Fibroblast of lung (primary cell): ENCODE results near the gene CRACR2A. TPM values are rescaled to one million over a fixed set of nuclear protein-coding genes. Genes with fewer than 3 reads are reported as not detected.

Experiments
- DNase-seq, 2 donors: peaks; one replicate each; pipeline versions ENCODE4 v3.0.0 to v3.0.0-alpha.2; 2010; ENCODE audit warnings: low read depth in 2 of 2
- H2AFZ ChIP-seq: 2 replicates; pipeline ENCODE4 v1.5.1; 2012; ENCODE audit warnings: low read length, control low read depth, inconsistent platforms
- H3K27ac ChIP-seq: 2 replicates; pipeline ENCODE4 v1.5.1; 2011; ENCODE audit warnings: low read length, control low read depth; ENCODE audit not compliant: insufficient read depth
- H3K27me3 ChIP-seq: 2 replicates; pipeline ENCODE4 v1.5.1; 2011; ENCODE audit warnings: mild to moderate bottlenecking, low read length; ENCODE audit not compliant: control insufficient read depth, insufficient read depth
- H3K36me3 ChIP-seq: 2 replicates; pipeline ENCODE4 v1.5.1; 2011; ENCODE audit warnings: low read length; ENCODE audit not compliant: control insufficient read depth, insufficient read depth
- H3K4me1 ChIP-seq: 2 replicates; pipeline ENCODE4 v1.5.1; 2011; ENCODE audit warnings: low read length; ENCODE audit not compliant: control insufficient read depth, insufficient read depth; ENCODE audit errors: extremely low read depth
- H3K4me2 ChIP-seq: 2 replicates; pipeline ENCODE4 v1.5.1; 2011; ENCODE audit warnings: low read length, control low read depth; ENCODE audit not compliant: insufficient read depth; ENCODE audit errors: extremely low read depth
- H3K4me3 ChIP-seq, 4 experiments: fragments of 200-600 bp in 1 of 4; sonication (generic) in 1 of 4; replicated peaks in 1 of 4; 2 replicates each; pipeline ENCODE4 v1.5.1; 2011 to 2016; ENCODE audit warnings: low read length in 4 of 4, low read depth in 3 of 4, mild to moderate bottlenecking in 3 of 4, control low read depth in 2 of 4, inconsistent platforms in 1 of 4, mixed read lengths in 1 of 4; ENCODE audit not compliant: insufficient read depth in 1 of 4; ENCODE audit errors: control extremely low read depth in 1 of 4
- H3K79me2 ChIP-seq: 2 replicates; pipeline ENCODE4 v1.5.1; 2012; ENCODE audit warnings: mild to moderate bottlenecking, low read length, inconsistent platforms; ENCODE audit not compliant: control insufficient read depth, insufficient read depth
- H3K9ac ChIP-seq: 2 replicates; pipeline ENCODE4 v1.5.1; 2011; ENCODE audit warnings: mild to moderate bottlenecking, low read length, control low read depth; ENCODE audit not compliant: insufficient read depth
- H3K9me3 ChIP-seq: 2 replicates; pipeline ENCODE4 v1.5.1; 2012; ENCODE audit warnings: low read depth, low read length; ENCODE audit not compliant: control insufficient read depth, insufficient read depth
- H4K20me1 ChIP-seq: 2 replicates; pipeline ENCODE4 v1.5.1; 2011; ENCODE audit warnings: low read length; ENCODE audit not compliant: control insufficient read depth, insufficient read depth; ENCODE audit errors: extremely low read depth
- EZH2 ChIP-seq: IDR thresholded peaks from 2 replicates; pipeline ENCODE4 v1.5.1; 2012; ENCODE audit warnings: low read length, control low read depth, mild to moderate bottlenecking; ENCODE audit errors: missing control alignments
- polyA plus RNA-seq, 2 donors: library from polyadenylated mRNA; depleted of rRNA in 1 of 2; stranded (reverse) in 1 of 2; unstranded in 1 of 2; fragments of >200 nt; gene quantifications; 2 replicates each; pipeline ENCODE4 v1.2.1, GENCODE V29; 2011 to 2012; ENCODE audit warnings: missing spikeins in 1 of 2
- total RNA-seq: library from RNA; depleted of rRNA; stranded (reverse); fragments of >200 nt; gene quantifications from 2 replicates; pipeline ENCODE4 v1.2.1, GENCODE V29; 2014
- TF ChIP-seq, protein P1 (sequence below), 2 donors: IDR thresholded peaks in 1 of 2; conservative IDR thresholded peaks in 1 of 2; 1 replicate in 1 of 2; 2 replicates in 1 of 2; pipeline ENCODE4 v1.5.1; 2011 to 2012; ENCODE audit warnings: low read length in 2 of 2, control low read depth in 1 of 2, inconsistent platforms in 1 of 2, low read depth in 1 of 2, mild to moderate bottlenecking in 1 of 2

The CRACR2A gene
- total and polyA plus RNA-seq, 2 donors (not counting 1 experiment from before 2014, with no cell fraction given), result 5.8 to 5.9 TPM

DNA sequence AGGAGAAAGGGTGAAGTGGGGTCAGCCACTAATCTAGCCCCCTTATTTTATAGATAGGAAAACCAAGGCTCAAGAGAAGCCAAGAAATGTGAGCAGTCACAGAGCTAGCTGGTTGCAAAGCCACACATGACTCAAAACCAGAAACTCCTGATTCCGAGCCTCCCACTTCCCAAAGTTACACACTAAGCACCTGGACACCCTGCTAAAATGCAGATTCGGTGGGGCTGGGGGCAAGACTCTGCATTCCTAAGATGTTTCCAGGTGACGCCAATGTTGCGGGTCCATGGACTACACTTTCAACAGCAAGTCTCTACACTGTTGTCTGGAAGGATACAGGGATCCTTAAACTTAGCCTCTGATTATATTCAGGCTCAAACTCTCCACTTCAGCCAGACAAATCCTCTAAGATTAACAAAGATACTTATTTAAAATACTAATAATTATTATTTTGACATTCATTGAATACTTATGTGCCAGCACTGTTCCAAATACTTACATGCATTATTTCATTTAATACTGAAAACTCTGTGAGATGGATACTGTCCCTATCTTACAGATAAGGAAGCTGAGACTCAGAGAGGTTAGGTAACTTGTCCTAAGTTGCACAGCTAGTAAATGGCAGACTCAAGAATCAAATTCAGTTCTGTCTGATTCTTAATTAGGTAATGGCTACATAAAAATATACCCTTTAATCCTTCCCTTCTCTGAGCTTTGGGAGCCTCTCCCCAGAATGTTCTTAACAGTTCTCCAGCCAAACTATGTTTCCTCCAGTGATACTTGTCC, 81.4 kb downstream of the CRACR2A start:
- no peak overlapping the region for H3K4me3 ChIP-seq
- H2AFZ ChIP-seq, result no peak overlapping the region
- no peaks in the 10 kb centered on the region for H3K4me1 ChIP-seq
- H3K9me3 ChIP-seq, result no peaks in the 10 kb centered on the region
- DNase-seq, result no peak
- H3K27ac ChIP-seq, result no peak overlapping the region
- H3K36me3 ChIP-seq, result no peaks in the 10 kb centered on the region
- no peaks in the 10 kb centered on the region for H3K79me2 ChIP-seq
- H3K4me2 ChIP-seq, result no peak overlapping the region
- H3K27me3 ChIP-seq, result no peaks in the 10 kb centered on the region
- no peak overlapping the region for H3K9ac ChIP-seq
- TF ChIP-seq EZH2, result no peak
- TF ChIP-seq, protein P1, sequence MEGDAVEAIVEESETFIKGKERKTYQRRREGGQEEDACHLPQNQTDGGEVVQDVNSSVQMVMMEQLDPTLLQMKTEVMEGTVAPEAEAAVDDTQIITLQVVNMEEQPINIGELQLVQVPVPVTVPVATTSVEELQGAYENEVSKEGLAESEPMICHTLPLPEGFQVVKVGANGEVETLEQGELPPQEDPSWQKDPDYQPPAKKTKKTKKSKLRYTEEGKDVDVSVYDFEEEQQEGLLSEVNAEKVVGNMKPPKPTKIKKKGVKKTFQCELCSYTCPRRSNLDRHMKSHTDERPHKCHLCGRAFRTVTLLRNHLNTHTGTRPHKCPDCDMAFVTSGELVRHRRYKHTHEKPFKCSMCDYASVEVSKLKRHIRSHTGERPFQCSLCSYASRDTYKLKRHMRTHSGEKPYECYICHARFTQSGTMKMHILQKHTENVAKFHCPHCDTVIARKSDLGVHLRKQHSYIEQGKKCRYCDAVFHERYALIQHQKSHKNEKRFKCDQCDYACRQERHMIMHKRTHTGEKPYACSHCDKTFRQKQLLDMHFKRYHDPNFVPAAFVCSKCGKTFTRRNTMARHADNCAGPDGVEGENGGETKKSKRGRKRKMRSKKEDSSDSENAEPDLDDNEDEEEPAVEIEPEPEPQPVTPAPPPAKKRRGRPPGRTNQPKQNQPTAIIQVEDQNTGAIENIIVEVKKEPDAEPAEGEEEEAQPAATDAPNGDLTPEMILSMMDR (conservative IDR thresholded peaks at IDR 0.05 in 1 of 2, IDR thresholded peaks at IDR 0.05 in 1 of 2; ENCODE audit: low read depth in 1 of 2, low read length in 2 of 2), result no peak
- no peaks in the 10 kb centered on the region for H4K20me1 ChIP-seq

DNA sequence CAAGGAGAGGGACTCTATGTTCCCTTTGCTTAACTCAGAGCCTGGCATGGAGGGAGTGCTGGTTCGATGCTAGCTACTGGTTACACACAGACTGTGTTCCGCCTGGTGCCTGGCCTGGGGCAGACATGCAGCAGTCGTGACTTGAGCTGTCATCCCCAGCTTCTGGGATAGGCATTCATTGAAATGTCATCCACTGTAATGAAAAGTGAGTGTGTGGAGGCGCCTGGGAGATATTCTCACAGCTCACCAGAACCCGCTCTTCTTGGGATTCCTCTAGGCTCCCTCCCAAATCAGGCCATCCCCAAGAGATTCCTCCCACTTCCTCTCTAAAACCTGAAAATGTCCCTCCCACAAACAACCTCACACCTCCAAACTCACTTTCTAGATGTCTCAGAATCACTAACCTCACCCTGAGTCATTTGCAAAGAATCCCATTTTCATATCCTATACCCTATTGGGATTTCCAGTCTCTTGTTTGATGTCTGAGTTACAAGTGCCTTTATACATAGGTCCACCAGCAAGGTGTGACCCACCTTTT, 82.8 kb downstream of the CRACR2A start:
- Histone ChIP-seq H3K36me3 (no peaks in the 10 kb centered on the region), H3K79me2 (no peaks in the 10 kb centered on the region), H3K9me3 (no peaks in the 10 kb centered on the region), H2AFZ (no peak overlapping the region), H3K27ac (no peak overlapping the region), H3K4me1 (no peaks in the 10 kb centered on the region), H3K9ac (no peak overlapping the region), H3K27me3 (no peaks in the 10 kb centered on the region), H4K20me1 (no peaks in the 10 kb centered on the region), H3K4me3 (no peak overlapping the region), H3K4me2 (no peak overlapping the region)
- TF ChIP-seq, protein P1 (conservative IDR thresholded peaks at IDR 0.05 in 1 of 2, IDR thresholded peaks at IDR 0.05 in 1 of 2; ENCODE audit: low read depth in 1 of 2, low read length in 2 of 2), result no peak
- TF ChIP-seq EZH2, result no peak
- DNase-seq, result no peak

DNA sequence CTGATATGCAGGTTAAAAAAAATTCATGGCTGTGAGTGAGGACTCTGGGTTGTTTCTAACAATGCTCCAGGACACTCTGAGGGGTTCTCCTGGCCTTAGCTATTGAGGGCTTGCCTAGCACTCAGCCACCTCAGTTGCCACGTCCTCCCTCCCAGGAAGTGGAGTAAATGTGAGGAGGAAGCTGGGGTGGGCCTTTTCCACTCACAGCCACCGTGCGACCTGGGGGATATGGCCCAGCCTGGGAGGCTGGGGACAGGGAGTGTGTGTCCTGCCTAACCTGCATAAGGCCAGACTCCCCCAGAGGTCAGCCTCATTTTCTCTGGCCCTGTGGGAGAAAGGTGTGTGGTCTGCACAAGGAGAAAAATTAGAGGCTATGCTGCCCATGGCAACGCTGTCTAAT, 83.3 kb downstream of the CRACR2A start:
- Histone ChIP-seq H4K20me1 (no peaks in the 10 kb centered on the region), H3K4me3 (no peak overlapping the region), H3K9me3 (no peaks in the 10 kb centered on the region), H3K36me3 (no peaks in the 10 kb centered on the region), H3K27me3 (no peaks in the 10 kb centered on the region), H3K79me2 (no peaks in the 10 kb centered on the region), H3K27ac (no peak overlapping the region), H3K4me2 (no peak overlapping the region), H3K4me1 (no peaks in the 10 kb centered on the region), H3K9ac (no peak overlapping the region), H2AFZ (no peak overlapping the region)
- TF ChIP-seq EZH2, result no peak
- TF ChIP-seq, protein P1 (conservative IDR thresholded peaks at IDR 0.05 in 1 of 2, IDR thresholded peaks at IDR 0.05 in 1 of 2; ENCODE audit: low read depth in 1 of 2, low read length in 2 of 2), result no peak
- no peak for DNase-seq
